ENCODE results near the gene ATP8B3.

ATP8B3 gene

DNA sequence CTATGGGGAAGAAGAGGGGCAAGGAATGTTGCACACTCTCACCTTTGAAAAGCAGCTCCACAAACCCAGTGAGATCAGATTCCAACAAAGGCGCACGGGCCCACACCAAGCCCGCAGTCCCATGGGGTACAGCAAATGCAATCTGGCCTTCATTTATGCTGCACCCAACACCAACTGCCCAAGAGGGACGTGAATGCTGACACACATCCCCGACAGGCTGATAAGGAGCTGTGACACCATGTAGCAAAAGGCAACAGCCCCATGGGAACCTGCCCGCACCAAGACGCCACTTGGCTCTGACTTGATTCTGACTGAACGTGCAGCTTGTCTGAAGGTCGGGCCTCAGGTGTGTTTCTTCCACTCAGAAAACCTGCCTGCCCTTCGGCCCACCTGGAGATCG, 18.9 kb upstream of the ATP8B3 start:
- DNase-seq: no peak

GRCh38 chr19:1830568-1830967, 18.5 kb upstream of the ATP8B3 start:
- DNase-seq: no peak

DNA sequence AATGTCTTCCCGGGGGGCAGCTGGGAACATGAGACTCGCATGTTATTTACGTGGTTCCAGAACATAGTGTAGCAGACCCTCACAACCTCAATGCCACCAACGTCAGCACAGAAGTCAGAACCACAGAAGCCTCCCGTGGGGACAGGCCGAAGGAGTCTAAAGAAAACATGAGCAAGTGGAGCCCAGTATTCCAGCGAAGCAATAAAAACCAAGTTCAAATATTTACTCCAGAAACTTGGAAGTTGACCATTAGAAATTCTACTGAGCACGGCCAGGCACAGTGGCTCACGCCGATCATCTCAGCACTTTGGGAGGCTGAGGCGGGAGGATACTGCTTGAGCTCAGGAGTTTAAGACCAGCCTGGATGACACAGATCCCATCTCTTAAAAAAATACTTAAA, 17.9 kb upstream of the ATP8B3 start:
- no peak for DNase-seq

- DNase-seq: no peak
These were observed 16.5 kb upstream of the ATP8B3 start for GRCh38 chr19:1828279-1829238.

GRCh38 chr19:1827566-1828278, 15.6 kb upstream of the ATP8B3 start:
- no peak for DNase-seq

DNA sequence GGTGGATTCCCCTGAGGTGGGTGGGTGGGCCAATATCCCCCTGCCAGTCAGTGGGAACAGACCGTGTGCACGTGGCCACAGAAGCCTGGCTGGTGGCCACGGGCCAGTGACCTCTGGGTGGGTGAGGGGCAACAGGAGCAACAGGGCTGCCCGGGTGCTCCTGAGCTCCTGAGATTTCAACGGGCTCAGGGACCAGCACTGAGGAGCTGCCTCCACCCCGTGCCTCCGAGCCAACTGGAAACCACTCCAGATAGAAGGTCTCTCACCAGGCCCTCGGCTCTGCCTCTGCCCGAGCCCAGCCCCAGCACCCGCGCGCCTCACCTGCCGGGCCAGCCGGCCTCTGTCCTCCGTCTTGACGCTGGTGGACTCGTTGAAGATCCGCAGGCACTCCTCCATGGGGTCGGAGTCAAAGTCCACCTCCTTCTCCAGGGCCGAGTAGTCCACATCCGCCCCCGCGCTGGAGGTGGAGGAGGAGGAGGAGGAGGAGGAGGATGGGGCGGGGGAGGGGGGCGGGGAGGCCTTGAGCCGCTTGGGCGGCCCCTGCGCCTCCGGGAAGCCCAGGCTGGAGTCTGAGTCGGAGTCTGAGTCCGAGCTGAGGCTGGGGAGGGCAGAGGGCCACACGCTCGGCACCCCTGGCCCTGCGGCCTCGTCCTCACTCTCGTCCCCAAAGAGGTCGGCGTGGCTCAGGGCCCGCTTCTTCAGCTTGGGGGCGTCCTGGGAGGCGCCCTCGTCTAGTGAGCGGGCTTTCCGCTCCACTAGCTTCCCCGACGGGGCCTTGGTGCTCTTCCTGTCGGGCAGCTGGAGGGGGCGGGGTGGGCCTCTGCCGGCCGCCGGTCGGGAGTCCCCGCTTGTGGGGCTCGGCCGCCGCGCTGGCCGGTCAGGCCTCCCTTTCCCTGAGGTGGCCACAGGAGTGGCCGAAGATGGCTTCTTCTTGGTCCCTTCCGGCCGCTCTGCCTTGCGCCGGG, 14.8 kb upstream of the ATP8B3 start:
- no peak for DNase-seq

DNA sequence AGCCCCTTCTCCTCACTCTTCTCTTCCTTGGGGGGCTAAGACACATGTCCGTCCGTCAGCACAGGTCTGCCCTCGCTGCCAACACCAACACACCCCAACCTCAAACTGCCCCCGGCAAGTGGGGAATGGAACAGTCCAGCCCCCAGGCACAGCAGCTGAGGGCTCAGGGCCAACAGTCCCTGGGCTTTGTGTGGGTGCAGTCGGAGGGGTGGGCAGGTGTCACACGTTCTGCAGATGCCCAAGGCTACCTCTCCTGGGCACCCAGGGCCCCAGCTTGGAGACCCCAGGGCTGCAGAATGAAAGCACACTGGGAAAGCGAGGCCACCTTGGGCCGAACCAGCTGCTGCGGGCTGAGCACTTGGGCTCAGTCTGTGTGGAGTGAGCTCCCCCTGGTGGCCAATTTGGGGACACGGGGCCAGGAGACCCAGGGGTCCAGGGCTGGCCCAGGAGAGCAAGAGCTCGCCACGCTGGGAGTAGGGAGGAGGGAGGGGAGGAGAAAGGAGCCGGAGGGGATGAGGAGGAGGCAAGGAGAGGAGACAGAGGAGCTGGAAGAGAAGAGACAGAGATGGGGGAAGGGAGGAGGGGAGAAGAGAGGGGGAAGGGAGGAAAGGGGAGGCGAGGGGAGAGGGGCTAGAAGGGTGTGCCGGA, 14.0 kb upstream of the ATP8B3 start:
- DNase-seq: peak; percentile 31 to 47

DNA sequence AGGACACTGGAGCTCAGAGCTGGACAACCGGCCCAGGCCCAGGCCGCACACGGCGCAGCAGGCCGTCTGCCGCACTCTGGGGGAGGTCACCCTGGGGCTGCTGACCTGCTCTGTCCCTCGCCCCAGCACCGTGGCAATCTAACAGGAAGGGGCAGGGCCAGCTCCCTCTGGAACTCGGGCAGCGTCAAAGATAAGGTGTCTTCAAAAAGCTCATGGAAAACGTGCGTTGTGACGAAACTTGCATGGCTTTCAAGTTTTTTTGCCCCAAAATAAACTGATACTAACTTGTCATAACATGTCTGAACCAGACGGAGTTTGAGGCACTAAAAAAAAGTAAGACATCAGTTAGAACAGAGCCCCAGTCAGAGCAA, 12.2 kb upstream of the ATP8B3 start:
- no peak for DNase-seq

DNA sequence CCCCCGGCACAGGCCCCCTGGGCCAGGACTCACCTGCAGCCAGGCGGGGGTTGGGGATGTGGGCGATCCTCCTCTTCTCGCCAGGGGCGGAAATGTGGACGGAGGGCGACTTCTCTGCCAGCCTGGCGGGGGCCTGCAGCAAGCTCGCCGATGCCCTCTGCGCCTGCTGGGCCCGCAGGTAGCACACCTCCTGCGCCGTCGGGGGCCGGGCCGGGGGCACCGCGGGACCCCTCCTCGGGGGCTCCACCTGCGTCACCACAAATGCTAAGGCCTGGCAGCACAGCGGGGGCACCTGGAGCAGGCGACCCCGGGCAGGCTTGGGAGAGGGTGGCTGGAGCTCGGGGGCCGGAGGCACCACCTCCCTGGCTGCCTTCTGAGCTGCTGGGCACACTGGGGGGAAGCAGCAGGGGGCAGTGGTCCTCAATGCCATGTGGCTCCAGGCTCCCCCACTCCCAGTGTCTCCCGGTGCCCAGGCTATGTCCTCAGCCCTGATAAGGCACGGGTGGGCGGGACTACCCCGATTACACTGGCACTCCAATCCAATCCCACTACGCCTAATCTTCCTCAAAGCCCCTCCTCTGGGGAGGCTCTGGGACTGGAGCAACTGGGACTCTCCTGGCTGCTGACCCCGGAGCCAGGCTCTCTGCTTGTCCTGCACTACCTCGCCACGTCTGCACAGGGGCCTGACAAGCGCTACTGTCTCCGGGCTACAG, 11.6 kb upstream of the ATP8B3 start:
- DNase-seq: no peak

- DNase-seq: no peak
These were observed 10.9 kb upstream of the ATP8B3 start for GRCh38 chr19:1823020-1823419.

DNA sequence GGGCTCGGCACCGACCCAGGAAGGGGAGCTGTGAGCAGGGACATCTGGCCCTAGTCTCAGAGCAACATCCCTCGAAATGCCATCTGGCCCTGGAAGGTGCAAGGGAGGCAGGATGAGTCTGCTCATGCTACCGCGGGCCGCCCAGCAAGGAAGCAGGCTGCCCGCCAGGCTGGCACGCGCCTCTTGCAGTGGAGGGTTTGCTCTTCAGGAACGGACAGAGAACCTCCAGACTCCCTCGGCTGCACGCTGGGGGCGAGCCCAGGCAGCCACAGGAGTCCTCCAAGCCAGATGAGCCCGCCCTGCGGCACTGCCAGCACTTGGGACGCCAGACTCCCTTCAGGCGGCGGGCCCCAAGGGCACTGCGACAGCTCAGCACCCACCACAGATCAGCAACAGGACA, 10.1 kb upstream of the ATP8B3 start:
- DNase-seq: no peak

DNA sequence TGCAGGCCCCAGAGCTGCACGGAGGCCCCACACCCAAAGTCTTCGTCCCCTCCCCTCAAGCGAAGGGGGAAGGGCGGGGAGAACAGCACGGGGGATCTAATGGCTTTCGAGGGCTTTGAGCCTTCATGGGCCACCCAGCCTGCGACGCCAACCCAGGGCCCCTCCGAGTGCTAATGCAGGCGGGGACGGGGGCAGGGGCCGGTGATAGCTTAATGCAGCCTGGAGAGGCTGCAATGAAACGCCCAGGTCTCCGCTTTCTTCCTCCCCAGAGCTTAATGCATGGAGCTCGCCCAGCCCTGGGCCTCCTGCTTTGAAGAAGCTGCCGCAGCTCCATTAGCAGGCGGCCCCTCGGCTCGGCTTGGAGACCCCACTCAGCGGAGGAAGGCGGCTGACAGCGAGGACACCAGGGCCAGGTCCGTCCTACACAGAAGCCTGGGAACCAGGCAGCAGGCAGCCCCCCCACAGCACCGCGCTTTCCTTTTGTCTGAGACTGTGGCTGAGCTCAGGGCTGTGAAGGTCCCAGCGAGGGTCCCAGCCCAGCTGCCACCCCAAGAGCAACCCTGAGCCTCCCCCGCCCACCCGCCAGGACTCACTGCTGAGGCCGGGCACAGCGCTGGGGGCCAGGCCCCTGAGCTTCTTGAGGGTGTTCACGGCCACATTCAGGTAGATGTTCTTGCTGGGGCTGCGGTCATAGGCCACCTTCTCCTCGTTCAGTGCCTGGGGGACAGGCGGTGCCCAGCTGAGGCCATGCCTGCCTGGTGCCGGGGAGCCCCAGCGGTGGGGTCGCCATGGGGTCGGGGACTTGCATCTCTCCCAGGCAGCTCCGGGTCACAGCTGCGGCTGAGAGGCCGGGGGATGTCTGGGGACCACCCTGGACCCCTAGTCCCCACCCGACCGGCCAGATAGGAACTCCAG, 7.5 kb upstream of the ATP8B3 start:
- DNase-seq: no peak

DNA sequence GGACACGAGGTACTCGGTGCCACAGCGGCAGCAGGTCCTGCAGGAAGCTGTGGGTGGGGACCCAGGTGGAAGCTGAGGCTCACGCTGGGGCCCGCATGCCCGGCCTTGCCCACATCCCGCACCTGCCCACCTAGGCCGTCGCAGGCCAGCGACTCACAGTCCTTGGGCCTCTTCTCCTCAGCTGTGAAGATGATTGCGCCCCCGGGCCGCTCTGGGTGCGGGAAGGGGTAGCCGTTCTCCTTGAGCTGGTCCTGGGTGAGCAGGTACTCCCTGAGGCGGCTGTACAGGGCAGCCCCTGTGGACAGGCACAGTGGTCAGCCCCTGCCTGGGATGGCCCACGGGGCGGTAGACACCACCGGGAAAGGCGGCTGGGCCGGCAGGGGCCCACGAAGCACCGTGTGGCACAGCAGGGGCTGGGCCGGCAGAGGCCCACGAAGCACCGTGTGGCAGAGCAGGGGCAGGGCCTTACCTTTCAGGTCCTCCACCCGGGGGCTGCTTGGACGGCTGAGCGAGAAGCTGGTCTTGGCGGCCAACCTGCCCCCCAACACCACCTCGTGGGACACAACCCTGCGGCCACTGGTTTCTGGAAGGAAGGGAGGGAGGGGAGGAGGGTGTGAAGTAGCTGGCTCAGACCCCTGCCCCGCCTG, 6.6 kb upstream of the ATP8B3 start:
- no peak for DNase-seq

DNA sequence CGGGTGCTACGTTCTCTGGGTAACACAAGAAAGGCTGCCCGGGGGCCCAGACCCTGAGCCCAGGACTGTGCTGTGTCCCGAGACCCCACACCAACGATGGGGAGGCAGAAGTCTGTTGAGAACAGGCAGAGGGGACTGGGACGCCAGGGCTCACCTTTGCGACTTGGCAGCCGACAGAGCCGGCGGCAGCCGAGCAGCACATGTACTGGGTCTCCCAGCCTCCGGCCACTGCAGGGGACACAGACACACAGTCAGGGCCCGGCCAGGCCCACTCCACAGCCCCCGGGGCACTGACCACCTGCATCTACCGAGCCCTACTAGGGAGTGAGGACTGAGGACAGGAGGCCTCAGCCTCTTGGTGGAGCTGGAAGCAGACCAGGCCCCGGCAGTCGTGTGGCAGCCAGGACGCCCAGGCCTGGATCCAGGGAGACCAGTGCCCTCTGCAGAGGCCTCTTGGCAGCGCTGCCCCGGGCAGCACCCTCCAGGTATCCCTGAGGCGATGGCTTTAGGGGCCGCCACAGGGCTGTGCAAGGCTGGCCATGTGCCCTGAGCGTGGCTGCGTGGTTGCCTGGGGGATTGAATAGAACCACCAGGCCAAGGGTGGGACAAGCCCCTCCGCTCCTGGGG, 5.6 kb upstream of the ATP8B3 start:
- DNase-seq: no peak

DNA sequence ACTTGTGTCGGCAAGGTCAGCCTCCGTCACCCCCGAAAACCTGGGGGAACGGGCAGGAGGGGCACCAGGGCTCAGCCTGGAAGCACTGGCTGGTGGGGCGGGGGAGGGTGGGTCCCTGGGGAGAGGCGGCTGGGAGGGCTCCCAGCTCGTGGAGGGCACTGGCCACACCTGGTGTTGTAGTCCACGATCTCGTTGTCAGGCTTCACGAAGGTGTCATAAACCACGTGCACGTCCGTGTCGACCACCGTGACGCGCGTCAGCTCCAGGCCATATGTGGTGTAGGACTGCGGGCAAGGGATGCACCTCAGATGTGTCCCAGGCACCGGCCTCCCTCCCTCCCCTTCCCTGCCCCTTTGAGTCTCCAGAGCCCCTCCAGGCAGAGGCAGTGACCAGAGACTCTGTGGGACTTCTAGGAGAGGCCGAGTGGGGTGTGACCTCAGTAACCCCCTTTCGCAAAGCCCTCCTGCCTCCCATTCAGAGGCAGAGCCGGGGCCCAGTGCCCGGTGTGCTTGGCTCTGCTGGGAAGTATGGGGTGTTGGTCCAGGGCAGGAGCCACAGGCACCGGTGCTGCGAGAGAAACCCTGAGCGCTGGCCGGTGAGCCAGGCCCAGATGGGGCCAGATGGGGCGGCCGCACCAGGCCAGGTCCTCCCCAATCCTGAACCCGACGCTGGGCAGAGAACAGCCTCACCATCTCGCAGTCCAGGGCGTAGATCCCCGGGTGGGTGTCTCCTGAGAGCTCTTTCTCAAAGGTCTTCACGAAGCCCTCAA, 4.6 kb upstream of the ATP8B3 start:
- DNase-seq: no peak

DNA sequence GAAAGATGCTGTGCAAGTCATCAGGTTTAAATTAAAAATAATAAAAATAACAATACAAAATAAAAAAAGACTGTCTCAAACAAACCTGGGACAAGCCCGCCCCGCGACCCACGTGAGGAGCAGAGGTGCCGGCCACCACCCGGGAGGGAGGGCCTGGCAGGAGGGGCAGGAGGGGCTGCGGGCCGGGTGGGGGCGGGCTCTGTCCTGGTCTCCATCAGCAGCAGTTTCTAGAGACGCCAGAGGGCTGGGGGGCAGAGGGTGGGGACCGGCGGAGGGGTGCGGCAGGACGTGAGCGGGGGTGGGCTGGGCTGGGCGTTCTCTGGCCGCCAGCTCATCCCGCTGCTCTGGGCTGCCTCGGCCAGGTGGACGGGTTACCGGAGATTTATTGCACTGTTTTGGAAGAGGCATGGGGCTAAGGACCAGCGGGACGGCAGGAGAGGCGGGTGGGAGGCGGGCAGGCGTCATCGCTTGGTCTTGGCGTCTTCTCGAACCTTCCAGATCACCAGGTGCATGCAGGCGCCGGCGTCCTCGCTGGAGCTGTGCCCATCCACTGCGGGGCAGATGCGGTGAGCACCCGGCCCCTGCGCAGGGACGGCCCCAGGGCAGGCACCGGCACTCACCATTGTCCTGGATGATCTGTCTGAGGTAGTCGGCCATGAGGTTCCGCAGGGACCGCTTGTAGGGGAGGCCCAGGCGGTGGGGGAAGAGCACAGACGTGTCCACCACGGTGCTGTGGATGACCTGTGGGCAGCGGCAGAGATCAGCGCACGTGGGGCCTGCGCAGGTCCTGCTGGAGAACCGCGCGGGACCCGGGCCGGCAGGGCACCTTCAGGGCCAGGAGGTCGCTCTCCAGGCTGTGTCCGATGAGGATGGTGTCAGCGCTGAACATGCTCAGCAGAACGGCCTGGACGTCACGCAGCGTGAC, 3.8 kb upstream of the ATP8B3 start:
- DNase-seq: no peak

DNA sequence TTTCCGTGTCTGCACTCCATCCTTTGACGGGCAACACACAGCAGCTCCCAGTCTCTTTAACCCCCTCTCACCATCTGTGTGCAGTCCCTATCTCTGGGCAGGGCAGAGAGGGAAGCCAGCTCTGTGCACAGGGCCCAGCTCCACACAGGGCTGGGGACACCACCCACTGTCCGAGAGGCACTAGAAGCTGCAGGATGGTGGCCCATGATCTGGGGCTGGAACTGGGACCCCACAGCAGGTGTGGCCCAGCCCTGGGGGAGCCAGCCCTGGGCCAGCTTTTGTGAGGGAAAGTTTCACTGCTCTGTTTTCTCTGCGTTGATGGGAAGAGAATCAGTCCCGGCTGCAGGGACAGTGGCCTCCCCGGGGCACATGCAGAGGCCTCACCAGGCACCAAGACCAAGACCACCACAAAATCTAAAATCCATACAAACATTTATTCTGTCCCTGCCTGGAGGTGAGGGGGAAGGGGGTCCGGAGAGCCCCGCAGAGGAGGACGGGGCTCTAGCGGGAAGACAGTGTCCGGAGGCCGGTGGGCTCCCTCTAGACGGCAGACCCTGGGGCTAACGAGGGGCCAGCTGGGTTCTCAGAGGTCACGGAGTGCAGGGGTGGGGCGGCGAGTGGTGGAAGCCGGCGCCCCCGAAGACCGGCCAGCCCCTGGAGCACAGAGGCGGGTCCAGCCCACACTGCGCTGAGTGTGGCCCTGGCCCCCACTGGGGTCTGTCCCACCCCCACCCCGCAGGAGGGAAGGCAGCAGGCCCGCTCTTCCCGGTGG, 2.9 kb upstream of the ATP8B3 start:
- DNase-seq: no peak
